ENCODE results near the gene PEF1.

The PEF1 gene

GRCh38 chr1:31648641-31649357 is 4.1 kb upstream of the PEF1 start:
- in situ Hi-C loops (cut with MboI; ENCODE audit: low pct_unique_long_range_greater_than_20kb, low sequenced_read_pairs, unreplicated experiment), result no loop called here
- no peak for DNase-seq (ENCODE audit: low spot score)
- no peak for TF ChIP-seq CTCF (IDR thresholded peaks at IDR 0.05; ENCODE audit: extremely low read depth, insufficient read depth, missing control alignments)

- no peak for TF ChIP-seq CTCF (IDR thresholded peaks at IDR 0.05; ENCODE audit: extremely low read depth, insufficient read depth, missing control alignments)
- in situ Hi-C loops (cut with MboI; ENCODE audit: low pct_unique_long_range_greater_than_20kb, low sequenced_read_pairs, unreplicated experiment), result no loop called here
- DNase-seq (ENCODE audit: low spot score), result no peak
These were observed 3.5 kb upstream of the PEF1 start for GRCh38 chr1:31648190-31648589.

- in situ Hi-C loops (cut with MboI; ENCODE audit: low pct_unique_long_range_greater_than_20kb, low sequenced_read_pairs, unreplicated experiment), result no loop called here
- no peak for DNase-seq (ENCODE audit: low spot score)
- no peak for TF ChIP-seq CTCF (IDR thresholded peaks at IDR 0.05; ENCODE audit: extremely low read depth, insufficient read depth, missing control alignments)
These were observed 2.4 kb upstream of the PEF1 start for GRCh38 chr1:31647106-31647505.

GRCh38 chr1:31646259-31646960 is 1.7 kb upstream of the PEF1 start:
- DNase-seq (ENCODE audit: low spot score), result no peak
- TF ChIP-seq CTCF (IDR thresholded peaks at IDR 0.05; ENCODE audit: extremely low read depth, insufficient read depth, missing control alignments), result no peak
- in situ Hi-C loops (cut with MboI; ENCODE audit: low pct_unique_long_range_greater_than_20kb, low sequenced_read_pairs, unreplicated experiment), result no loop called here

GRCh38 chr1:31645274-31645568 is 545 bp upstream of the PEF1 start:
- TF ChIP-seq CTCF (IDR thresholded peaks at IDR 0.05; ENCODE audit: extremely low read depth, insufficient read depth, missing control alignments), result no peak
- in situ Hi-C loops (cut with MboI; ENCODE audit: low pct_unique_long_range_greater_than_20kb, low sequenced_read_pairs, unreplicated experiment), result no loop called here
- DNase-seq (ENCODE audit: low spot score), result no peak

GRCh38 chr1:31643976-31644559 is 608 bp downstream of the PEF1 start:
- TF ChIP-seq CTCF (IDR thresholded peaks at IDR 0.05; ENCODE audit: extremely low read depth, insufficient read depth, missing control alignments), result no peak
- in situ Hi-C loops (cut with MboI; ENCODE audit: low pct_unique_long_range_greater_than_20kb, low sequenced_read_pairs, unreplicated experiment), result no loop called here
- no peak for DNase-seq (ENCODE audit: low spot score)
